T-helper 2 cell treated with Interferon-gamma antibody and Interleukin-4, amounts not matched to agents 100 ng/mL and 5 ng/mL, for 36 hours (primary cell): ENCODE data around the gene FFAR1. TPM values are rescaled to one million over a fixed set of nuclear protein-coding genes. Genes with fewer than 3 reads are reported as not detected.
"Not testable (repeated sequence)": the region's sequence is repeated elsewhere in the genome, so short reads cannot be mapped to it uniquely, and the experiment has no call there.

ENCODE experiments used
- intact Hi-C: fragments of 100-400 bp; cut with micrococcal nuclease; formaldehyde crosslinking; loops from one replicate; pipeline ENCODE4 v1.15.1; 2023
- total RNA-seq: library from RNA; stranded (reverse); gene quantifications from 2 replicates; pipeline ENCODE4 v1.2.3, GENCODE V29; 2022

FFAR1 gene
- total RNA-seq, 1 donor from 2014 or later, result not detected

DNA sequence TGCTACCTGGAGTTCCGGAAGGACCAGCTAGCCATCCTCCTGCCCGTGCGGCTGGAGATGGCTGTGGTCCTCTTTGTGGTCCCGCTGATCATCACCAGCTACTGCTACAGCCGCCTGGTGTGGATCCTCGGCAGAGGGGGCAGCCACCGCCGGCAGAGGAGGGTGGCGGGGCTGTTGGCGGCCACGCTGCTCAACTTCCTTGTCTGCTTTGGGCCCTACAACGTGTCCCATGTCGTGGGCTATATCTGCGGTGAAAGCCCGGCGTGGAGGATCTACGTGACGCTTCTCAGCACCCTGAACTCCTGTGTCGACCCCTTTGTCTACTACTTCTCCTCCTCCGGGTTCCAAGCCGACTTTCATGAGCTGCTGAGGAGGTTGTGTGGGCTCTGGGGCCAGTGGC is 11.7 kb downstream of the FFAR1 start:
- intact Hi-C loops, result not testable (repeated sequence)

DNA sequence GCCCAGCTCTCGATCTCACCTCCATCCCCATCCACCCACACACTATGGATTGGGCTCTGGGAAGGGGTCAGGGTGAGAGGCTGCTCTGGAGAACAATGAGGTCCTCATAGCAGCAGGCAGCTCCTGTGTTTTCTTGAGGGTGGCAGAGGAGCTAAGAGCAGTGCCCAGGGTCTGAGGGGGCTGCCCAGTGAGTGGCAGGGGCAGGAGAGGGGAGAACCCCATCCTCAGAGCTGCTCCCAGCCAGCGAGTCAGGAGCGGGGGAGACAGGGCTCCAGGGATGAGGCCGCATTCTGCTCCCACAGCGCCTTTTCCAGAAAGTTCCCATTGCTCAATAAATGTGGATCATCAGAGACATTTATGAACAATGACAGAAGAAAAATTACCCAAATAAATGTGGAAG is 12.4 kb downstream of the FFAR1 start:
- intact Hi-C loops, result not testable (repeated sequence)

GRCh38 chr19:35360880-35361420 is 13.2 kb downstream of the FFAR1 start:
- intact Hi-C loops, result no loop called here

DNA sequence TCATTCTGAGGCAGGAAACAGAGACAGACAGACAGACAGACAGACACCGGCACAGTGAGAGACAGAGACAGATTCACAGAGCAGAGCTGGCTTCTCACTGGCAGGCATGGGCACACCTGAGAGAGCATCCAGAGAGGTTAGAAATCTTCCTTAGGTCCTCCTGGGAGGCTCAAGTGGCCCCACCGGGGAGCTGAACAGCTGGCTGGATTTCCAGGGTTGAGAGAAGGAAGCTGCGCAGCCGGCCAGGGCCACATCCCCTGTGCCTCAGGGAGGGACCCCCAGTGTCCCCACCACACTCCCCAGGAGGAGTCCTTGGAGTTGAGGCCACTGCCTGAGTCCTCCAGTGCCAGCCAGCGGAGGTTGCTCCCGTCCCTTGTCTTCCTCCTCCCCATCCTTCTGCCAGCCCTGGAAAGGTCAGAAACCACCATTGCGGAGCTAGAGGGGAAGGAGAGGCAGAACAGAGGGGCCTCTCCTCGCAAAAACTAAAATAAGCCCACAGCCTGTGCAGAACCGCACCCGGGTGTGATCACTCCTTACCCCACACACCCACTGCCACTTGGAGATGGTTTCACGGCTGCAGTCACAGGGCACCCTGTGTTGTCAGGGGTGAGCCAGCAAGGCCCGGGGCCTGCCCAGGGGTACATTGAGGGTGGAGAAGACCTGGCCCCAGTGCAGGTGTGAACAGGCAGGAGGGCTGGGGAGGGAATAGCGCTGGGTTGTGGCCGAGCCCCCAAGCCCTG is 14.7 kb downstream of the FFAR1 start:
- intact Hi-C loops, result no loop called here

DNA sequence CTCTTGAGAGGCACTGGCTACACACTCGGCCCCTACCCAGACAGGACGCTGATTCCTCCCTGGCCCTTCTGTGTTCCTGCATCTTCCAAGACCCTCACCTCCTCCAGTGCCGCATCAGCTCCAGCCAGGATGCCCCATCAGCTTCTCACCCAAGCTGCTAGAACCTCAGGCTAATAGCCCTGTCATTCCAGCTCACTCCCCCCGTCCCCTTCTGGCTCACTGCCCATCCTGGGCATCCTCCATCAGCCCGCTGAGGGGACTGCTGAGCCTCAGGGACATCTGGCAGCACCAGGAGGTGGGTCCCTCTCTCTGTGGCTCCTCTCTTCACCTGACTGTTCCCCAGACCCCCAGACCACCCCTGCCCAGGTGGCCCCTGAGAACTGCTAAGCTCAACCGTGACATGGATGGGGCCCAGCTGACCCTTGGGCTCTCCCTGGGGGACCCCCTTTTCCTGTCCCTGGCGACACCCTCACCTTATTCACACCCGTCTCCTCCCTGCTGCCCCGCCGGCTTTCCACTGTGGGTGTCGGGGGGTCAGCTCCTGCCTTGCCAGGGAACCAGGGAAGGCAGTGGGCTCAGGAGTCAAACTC is 15.4 kb downstream of the FFAR1 start:
- intact Hi-C loops, result no loop called here

DNA sequence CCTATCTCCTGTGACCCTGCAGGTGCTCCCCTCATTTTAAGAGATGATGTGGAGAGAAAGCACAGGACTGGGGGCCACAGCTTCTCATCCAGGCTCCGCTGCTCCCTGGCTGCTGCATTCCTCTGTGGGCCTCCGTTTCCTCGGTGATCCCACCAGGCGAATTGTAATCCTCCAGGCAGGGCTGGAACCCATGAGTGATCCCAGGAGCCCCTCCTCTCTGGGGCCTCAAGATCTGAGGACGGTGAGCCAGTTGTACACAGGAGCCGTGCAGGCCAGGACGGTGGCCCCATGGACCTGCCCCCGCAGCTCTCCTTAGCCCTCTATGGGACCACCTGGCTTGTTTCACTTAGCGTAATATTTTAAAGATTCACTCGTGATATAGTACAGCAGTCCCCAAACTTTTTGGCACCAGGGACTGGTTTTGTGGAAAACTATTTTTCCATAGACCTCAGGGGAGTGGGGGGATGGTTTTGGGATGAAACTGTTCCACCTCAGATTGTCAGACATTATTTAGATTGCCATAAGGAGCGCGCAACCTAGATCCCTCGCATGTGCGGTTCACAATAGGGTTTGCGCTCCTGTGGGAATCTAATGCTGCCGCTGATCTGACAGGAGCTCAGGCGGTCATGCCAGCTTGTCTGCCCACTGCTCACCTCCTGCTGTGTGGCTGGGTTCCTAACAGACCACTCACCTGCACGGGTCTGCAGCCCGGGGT is 16.2 kb downstream of the FFAR1 start:
- intact Hi-C loops, result no loop called here

DNA sequence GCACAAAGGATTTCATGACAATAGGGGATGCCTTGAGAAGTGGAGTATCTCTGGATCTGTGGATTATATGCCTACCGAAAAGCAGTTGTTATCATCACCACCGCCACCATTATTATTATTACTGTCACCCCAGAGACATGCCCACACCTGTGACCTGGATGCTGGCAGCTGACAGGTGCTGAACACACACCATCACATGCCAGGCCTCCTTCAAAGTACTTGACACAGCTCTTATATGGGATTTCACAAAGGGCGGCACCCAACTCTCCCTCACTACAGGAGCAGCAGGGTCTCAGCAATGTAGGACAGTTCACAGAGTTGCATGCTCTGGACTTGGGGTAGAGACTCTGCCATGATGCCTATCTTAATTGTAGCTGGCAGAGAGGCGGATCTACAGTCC is 17.6 kb downstream of the FFAR1 start:
- intact Hi-C loops, result no loop called here

DNA sequence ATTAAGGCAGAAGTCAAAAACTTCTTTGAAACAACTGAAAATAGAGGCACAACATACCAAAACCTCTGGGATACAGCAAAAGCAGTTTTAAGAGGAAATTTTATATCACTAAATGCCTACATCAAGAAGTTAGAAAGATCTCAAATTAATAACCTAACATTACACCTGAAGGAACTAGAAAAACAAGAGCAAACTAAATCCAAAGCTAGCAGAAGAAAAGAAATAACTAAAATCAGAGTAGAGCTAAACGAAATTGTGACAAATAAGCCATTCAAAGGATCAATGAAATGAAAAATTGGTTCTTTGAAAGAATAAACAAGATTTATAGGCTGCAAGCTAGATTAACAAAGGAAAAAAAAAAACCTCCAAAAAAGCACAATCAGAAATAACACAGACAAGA is 20.7 kb downstream of the FFAR1 start:
- intact Hi-C loops, result no loop called here

- intact Hi-C loops, result no loop called here
Observed at GRCh38 chr19:35369522-35369921, 21.8 kb downstream of the FFAR1 start.

- intact Hi-C loops, result no loop called here
Observed at GRCh38 chr19:35370722-35371121, 23.0 kb downstream of the FFAR1 start, which contains the start of gene GPR42. Gene GPR42, plus strand, starts transcription at chr19:35371068. Its CDS starts 292 bp downstream, at chr19:35371360.

- intact Hi-C loops, result no loop called here
Observed at GRCh38 chr19:35373492-35373891, 25.8 kb downstream of the FFAR1 start.

GRCh38 chr19:35374031-35374430 is 26.3 kb downstream of the FFAR1 start:
- intact Hi-C loops, result not testable (repeated sequence)

GRCh38 chr19:35375505-35376307 is 28.0 kb downstream of the FFAR1 start:
- intact Hi-C loops, result no loop called here

GRCh38 chr19:35377656-35378055 is 30.0 kb downstream of the FFAR1 start:
- intact Hi-C loops, result no loop called here

GRCh38 chr19:35378356-35378755 is 30.7 kb downstream of the FFAR1 start:
- intact Hi-C loops, result no loop called here

- intact Hi-C loops, result not testable (repeated sequence)
Observed at GRCh38 chr19:35379545-35379944, 31.8 kb downstream of the FFAR1 start.

DNA sequence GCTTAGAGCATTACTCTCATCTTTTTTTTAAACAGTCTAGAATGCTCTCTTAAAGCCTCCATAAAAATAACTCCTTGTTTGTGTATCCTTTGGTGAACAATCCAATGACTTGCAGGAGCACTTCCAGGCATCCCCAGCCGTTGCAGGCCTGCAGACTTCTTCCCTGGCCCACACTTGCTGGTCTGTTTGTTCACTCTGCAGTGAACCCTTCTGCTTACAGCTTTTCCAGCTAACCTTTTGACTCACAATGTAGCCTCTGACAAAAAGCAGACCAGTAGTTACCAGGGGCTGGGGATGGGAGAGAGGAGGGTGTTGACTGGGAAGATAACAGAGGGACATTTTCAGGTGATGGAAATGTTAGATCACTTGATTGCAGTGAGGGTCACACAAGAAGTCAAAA is 32.3 kb downstream of the FFAR1 start:
- intact Hi-C loops, result no loop called here

DNA sequence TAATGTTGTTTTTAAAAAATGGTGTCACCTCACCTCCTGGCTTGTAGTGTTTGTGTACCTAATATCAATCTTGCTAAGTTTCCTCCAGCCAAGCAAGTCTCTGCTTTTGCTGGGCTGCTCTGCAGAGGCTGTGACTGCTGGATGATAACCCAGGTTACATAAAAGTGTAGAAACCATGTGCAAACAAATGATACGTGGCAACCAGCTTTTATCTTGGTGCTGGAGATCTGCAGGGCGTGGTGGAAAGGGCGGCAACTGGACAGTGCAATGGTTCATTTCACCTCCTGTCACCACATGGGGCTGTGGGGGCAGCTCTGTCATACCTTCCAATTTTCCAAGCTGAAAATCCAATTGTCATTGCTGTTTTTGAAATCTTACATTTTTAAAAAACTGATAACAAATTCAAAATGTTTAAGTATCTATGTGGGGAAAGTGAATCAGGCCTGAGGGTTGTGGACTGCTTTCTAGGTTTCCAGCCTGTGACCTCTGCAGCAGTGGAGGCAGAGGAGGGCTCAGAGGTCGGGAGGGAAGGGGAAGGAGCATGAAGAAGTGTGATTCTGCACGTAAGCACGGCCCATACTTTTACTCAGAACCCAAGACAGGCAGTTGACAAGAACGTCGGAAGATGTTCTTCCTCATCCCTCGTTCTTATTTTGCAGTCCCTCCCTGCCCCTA is 32.9 kb downstream of the FFAR1 start:
- intact Hi-C loops, result no loop called here

DNA sequence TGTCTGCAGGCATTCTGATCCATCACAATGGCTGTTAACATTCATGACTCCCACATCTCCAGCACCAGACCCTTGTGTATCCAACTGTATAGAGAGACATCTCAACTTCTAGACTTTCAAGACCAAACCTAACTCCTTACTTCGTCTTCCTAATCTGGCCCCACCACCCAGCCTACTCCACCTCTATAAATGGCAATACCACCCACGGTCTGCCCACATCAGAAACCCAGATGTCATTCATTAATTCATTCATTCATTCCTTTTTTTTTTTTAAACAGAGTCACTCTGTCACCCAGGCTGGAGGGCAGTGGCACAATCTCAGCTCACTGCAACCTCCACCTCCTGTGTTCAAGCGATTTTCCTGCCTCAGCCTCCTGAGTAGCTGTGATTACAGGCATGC is 33.6 kb downstream of the FFAR1 start:
- intact Hi-C loops, result no loop called here

DNA sequence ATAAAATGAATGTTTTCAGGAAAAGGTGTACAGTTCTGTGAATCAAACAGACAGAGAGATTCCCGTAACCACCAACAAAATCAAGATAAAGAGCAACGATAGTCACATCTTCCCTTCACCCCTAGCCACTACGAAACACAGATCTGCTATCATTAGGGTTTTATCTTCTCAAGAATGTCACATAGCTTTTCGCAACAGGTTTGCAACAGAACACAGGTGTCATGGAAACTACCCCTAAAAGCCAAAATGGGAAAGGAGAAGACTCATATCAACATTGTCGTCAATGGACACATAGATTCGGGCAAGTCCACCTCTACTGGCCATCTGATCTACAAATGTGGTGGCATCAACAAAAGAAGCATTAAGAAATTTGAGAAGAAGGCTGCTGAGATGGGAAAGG is 34.2 kb downstream of the FFAR1 start:
- intact Hi-C loops, result no loop called here

- intact Hi-C loops, result no loop called here
Observed at GRCh38 chr19:35383536-35383935, 35.8 kb downstream of the FFAR1 start.
